Measurements from ENCODE around the gene EXOC2.

- no peak for TF ChIP-seq CHD2 (IDR thresholded peaks at IDR 0.05; ENCODE audit: borderline replicate concordance, low read depth, low read length)
- TF ChIP-seq ETV6 (conservative IDR thresholded peaks at IDR 0.05 in 1 of 2, IDR thresholded peaks at IDR 0.05 in 1 of 2; ENCODE audit: borderline replicate concordance in 1 of 2, low read depth in 1 of 2), result no peak
- TF ChIP-seq NFIC (IDR thresholded peaks at IDR 0.05; ENCODE audit: low read depth, low read length), result no peak
- no peak for TF ChIP-seq CTCF (IDR thresholded peaks at IDR 0.05 in 2 of 3, conservative IDR thresholded peaks at IDR 0.05 in 1 of 3; ENCODE audit: control insufficient read depth in 2 of 3, extremely low read depth in 1 of 3, insufficient read depth in 1 of 3, low read depth in 3 of 3, low read length in 3 of 3)
- TF ChIP-seq POLR2A (IDR thresholded peaks at IDR 0.05; ENCODE audit: low read depth, low read length), result no peak
- no peak for TF ChIP-seq FOXK2 (IDR thresholded peaks at IDR 0.05)
- no peak for TF ChIP-seq MAX (IDR thresholded peaks at IDR 0.05; ENCODE audit: low read depth, low read length)
- no peak for TF ChIP-seq RUNX3 (IDR thresholded peaks at IDR 0.05; ENCODE audit: low read length)
- no peak for TF ChIP-seq POLR2AphosphoS5 (IDR thresholded peaks at IDR 0.05; ENCODE audit: low read length)
- TF ChIP-seq HDAC2 (IDR thresholded peaks at IDR 0.05), result no peak
- no peak for TF ChIP-seq SIX5 (IDR thresholded peaks at IDR 0.05; ENCODE audit: low read depth, low read length, severe bottlenecking)
Measured at GRCh38 chr6:586553-586952, 106.4 kb downstream of the EXOC2 start.
